HCT116 (cell line): ENCODE measurements around the gene OBSL1.

Experiments used
- EZH2 ChIP-seq: fragments of 200-600 bp; sonication (generic); IDR thresholded peaks from 2 replicates; pipeline ENCODE4 v1.6.1; 2017; ENCODE audit warnings: antibody characterized with exemption, mixed run types
- JUND ChIP-seq: IDR thresholded peaks from 2 replicates; pipeline ENCODE4 v1.6.1; 2012
- POLR2A ChIP-seq: IDR thresholded peaks from 2 replicates; pipeline ENCODE4 v1.7.0; 2011; ENCODE audit warnings: borderline replicate concordance; ENCODE audit not compliant: insufficient read depth, insufficient read length; ENCODE audit errors: extremely low read depth
- RAD21 ChIP-seq: IDR thresholded peaks from 2 replicates; pipeline ENCODE4 v1.6.1; 2012; ENCODE audit warnings: low read depth, mild to moderate bottlenecking
- ZNF274 ChIP-seq: fragments of 200-500 bp; sonication (Bioruptor generic); IDR thresholded peaks from 2 replicates; pipeline ENCODE4 v1.6.1; 2014; ENCODE audit warnings: mild to moderate bottlenecking, low read depth, low read length, inconsistent platforms
- TF ChIP-seq, protein P1 (sequence below), 3 experiments: fragments of 200-600 bp in 1 of 3; sonication (generic) in 1 of 3; IDR thresholded peaks in 2 of 3; conservative IDR thresholded peaks in 1 of 3; 2 replicates each; pipeline ENCODE4 v1.5.1; 2012 to 2017; ENCODE audit warnings: low read depth in 2 of 3, low read length in 2 of 3, antibody characterized with exemption in 1 of 3, borderline replicate concordance in 1 of 3, control low read depth in 1 of 3, mild to moderate bottlenecking in 1 of 3, mixed read lengths in 1 of 3, mixed run types in 1 of 3, moderate library complexity in 1 of 3; ENCODE audit not compliant: insufficient read depth in 1 of 3
- TF ChIP-seq, protein P2 (sequence below): IDR thresholded peaks from 2 replicates; pipeline ENCODE4 v1.6.1; 2012

DNA sequence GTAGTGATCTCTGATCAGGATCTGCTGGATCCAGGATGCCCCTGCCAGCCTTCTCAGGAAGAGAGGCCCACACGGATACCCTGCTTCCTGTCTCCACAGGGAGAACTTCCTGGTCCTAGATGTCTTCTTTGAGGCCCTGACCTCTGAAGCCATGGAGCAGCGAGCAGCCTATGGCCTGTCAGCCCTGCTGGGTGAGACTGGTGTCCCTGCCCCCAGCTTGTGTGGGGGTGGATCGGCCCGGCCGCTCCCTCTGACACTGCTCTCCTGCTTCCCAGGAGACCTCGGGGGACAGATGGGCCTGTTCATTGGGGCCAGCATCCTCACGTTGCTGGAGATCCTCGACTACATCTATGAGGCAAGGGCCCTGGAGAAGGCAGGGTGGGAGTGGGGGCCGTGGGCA lies 34.4 kb downstream of the OBSL1 start:
- TF ChIP-seq, protein P1, sequence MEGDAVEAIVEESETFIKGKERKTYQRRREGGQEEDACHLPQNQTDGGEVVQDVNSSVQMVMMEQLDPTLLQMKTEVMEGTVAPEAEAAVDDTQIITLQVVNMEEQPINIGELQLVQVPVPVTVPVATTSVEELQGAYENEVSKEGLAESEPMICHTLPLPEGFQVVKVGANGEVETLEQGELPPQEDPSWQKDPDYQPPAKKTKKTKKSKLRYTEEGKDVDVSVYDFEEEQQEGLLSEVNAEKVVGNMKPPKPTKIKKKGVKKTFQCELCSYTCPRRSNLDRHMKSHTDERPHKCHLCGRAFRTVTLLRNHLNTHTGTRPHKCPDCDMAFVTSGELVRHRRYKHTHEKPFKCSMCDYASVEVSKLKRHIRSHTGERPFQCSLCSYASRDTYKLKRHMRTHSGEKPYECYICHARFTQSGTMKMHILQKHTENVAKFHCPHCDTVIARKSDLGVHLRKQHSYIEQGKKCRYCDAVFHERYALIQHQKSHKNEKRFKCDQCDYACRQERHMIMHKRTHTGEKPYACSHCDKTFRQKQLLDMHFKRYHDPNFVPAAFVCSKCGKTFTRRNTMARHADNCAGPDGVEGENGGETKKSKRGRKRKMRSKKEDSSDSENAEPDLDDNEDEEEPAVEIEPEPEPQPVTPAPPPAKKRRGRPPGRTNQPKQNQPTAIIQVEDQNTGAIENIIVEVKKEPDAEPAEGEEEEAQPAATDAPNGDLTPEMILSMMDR (IDR thresholded peaks at IDR 0.05 in 2 of 3, conservative IDR thresholded peaks at IDR 0.05 in 1 of 3; ENCODE audit: borderline replicate concordance in 1 of 3, insufficient read depth in 1 of 3, low read depth in 2 of 3, low read length in 2 of 3), result no peak
- TF ChIP-seq, protein P2, sequence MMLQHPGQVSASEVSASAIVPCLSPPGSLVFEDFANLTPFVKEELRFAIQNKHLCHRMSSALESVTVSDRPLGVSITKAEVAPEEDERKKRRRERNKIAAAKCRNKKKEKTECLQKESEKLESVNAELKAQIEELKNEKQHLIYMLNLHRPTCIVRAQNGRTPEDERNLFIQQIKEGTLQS, result no peak
- no peak for TF ChIP-seq JUND
- no peak for TF ChIP-seq EZH2
- TF ChIP-seq RAD21, result no peak
- no peak for TF ChIP-seq POLR2A
- no peak for TF ChIP-seq ZNF274
